ENCODE measurements around the gene FAM107B.

Gene FAM107B

DNA sequence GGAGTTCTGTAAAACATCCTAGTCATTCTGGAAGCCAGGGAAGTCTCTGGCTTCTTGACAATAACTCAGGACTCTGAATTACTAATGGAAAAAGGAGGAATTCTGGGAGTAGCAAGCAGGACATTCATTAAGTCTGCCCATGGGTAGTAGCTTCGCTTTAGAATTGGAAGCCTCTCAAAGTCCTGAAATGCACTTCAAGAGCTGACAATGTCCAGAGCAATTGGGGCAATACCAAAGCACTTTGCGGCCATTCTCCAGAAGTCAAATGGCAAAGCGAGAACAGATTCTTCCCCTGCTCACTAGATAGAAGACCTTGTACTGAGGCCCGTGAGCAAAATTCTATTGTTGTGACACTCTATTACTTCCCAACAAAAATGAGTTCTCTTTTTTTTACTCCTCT, 293.7 kb downstream of the FAM107B start:
- DNase-seq = no peak

GRCh38 chr10:14478604-14479003, 296.1 kb downstream of the FAM107B start:
- no peak for DNase-seq

- DNase-seq = no peak
Measured at GRCh38 chr10:14478201-14478600, 296.5 kb downstream of the FAM107B start.

DNA sequence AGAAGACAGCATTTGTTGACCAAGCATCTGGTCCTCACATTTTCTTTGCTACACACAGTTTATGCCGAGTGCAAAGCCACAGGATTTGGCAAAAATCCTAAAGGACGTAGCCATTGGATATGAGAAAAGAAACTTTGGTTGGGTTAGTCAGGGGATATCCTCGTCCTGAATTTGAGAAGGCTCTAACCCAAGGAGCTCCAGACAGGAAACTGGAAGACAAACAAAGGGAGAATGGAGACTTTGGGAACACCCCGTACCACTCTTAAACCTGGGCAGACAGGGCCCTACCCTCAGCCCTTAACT, 297.3 kb downstream of the FAM107B start:
- DNase-seq = no peak

DNA sequence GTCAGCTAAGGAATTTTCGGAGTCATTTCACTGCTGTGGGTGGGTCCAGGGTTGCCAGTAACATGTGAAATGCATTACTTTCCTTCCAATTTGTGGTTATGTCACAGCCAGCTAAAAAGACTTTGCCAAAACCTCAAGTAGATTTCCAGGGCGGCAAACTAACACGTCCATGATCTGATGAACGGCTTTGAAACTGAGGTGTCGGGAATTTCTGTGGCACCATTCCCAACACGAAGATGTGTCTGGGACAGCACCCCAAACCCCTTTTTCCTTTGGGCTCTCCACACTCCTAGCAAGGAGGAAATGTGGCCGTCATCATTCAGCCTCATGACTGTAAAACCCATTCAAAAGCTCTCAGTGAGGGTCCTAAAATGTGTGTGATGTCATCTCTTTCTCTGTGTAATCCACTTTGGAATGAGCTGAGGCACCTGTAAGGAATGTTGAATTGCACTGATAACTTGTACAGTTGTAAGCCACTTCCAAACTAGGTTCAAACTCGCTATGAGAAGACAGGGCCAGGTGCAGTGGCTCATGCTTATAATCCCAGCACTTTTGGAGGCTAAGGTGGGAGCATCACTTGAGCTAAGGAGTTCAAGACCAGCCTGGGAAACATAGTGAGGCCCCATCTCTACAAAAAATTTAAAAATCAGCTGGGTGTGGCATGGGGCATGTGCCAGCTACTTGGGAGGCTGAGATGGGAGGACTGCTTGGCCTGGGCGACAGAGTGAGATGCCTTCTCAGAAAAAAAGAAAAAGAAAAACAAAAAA, 297.9 kb downstream of the FAM107B start:
- no peak for DNase-seq

GRCh38 chr10:14476006-14476405, 298.7 kb downstream of the FAM107B start:
- no peak for DNase-seq

DNA sequence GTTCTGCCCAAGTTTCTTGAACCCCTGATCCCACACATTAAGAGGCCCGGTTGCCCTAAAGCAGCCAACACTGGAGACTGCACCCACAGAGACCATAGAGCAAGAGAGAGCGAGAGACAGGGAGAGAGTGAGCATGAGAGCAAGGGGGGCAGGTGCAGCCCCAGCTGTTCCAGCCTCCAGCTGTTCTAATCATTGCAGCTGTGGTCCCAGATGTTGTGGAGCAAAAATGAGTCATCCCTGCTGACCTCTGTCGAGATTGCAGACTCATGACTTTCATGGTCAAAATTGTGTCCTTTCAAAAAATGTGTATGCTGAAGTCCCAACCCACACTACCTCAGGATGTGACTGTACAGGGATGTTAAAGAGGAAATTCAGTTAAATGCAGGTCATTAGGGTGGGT, 300.0 kb downstream of the FAM107B start:
- DNase-seq = no peak

DNA sequence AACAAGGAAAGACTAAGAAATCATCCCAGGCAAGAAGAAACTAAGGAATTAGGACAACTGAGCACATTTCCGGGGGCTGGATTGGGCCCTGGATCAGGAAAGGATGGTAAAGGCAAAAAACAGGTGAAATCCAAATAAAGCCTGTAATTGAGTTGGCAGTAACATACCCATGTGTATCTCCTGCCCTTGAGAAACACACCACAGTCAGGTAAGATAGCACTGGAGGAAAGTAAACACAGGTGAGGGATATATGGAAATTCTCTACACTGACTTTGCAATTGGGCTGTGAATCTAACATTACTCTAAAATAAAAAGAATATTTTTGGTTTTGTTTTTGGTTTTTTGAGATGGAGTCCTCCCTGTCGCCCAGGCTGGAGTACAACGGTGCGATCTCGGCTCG, 303.8 kb downstream of the FAM107B start:
- no peak for DNase-seq

DNA sequence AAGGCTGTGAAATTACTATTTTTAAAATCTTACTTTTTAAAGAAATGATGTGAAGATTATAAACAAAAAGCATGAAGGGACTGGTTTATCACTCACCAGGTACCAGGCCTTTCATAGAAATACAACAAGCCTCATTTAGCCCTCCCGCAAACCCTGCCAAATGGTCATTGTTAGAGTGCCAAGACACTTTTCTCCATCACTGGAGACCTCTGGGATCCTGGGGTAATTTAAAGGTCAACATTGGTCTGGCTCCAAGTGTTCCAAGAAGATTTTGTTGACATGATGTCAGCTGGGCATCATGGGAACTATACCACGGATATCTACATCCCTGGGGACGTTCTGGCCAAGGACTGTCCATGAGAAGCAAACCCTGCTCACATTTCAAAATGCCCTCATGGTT, 306.0 kb downstream of the FAM107B start:
- DNase-seq = no peak
